GF-D8 (cell line): Measurements from ENCODE around the gene SMIM41.

ENCODE experiments used
- DNase-seq: peaks from one replicate; lab custom pipeline; 2025; lab: John Stamatoyannopoulos, UW

SMIM41 gene

DNA sequence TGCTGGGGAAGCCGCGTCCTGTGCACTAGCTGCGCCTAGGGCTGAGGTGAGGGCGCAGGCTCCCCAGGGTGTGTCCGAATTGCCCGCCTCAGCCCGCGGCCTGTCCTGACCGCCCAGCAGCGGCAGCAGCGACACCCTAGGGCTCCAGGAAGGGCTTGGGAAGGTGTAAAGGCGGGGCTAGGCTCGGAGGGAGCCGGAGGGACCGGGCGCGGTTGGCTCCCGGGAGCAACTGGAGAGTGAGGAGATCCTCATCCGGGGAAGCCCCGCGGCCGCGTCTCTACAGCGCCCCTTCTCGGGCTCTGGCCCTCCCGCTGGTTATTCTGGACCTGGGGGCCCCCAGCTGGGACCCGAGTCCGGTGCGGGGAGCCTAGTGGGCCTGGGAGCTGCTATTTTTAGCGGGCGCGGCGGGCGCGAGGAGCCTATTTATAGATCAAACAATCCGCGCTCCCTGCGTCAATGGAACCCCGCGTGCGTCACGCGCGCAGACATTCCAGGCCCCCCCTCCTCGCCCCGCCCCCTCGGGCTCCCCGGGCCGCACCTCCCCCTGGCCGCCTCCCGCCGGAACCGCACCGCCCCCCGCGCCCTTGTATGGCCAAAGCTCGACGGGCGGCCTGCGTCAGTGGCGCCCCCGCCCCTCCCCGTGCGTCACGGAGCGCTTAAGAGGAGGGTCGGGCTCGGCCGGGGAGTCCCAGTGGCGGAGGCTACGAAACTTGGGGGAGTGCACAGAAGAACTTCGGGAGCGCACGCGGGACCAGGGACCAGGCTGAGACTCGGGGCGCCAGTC lies 28.6 kb upstream of the SMIM41 start, which contains the start of gene NR4A1:
NR4A1 (plus strand) TSS at position 685 of the 784 bp plus-strand sequence. CDS start 2,887 bp downstream, outside the sequence.
- DNase-seq = peak; percentile 15

DNA sequence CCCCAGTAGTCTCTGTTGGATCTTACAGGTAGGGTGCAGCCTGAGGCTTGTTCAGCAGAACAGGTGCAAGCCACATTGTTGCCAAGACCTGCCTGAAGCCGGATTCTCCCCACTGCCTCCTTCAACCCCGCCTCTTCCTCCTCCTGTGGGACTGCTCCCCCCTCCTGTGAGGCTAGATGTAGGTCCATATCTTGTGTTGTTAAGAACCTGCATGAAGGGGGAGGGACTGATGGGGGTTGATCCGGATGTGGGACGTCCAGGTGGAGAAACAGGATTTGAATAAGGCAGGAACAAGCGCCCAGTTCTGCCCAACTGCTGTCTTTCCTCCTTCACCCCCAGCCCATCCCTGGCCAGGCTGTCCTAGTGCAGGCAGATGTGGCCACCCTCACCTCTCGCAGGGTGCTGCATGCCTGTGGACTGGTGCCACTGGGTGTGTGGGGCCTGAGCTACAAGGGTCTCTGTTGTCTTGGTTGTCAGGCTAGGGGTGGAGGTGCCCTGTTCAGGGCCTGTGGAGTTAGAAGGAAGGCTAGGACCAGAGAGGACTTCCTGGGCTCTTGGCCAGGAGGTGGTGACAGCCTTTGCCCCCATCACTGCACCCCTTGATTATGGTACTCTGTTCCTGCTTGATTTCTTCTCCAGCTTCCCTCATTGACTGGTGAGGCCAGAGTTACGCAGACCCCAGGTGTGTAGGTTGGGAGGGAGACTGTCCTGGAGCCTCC lies 26.9 kb upstream of the SMIM41 start:
- DNase-seq = no peak

DNA sequence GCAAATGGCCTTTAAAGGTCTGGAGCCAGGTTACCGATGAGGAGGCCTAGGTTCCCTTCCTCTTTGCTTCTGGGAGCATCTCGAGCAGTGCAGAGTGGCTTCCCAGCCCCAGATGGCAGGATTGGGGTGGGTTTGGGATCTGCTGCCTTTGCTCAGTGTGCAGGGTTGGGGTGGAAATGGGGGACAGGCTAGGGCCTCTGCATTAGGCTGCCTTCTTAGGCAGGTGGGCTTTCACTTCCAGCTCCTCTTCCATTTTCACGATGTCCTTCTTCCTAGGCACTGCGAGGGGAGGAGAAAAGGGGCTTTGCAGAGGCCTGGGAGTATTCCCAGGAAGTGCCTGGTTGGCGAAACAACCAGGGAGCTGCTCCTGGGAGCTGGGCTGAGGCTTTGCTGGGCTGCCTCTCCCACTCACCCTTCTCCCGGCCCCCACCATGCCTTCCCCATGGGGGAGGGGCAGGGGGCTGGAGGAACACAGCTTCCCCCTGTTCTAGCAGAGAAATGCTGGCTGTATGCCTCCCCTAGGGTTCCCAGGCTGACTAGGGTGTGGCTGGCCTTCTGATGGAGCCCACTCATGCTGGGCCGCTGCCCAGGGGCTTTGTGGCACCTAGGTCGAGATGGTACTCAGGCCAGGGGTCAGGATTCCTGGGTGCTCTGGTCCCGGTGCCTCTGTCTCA lies 25.8 kb upstream of the SMIM41 start:
- no peak for DNase-seq

DNA sequence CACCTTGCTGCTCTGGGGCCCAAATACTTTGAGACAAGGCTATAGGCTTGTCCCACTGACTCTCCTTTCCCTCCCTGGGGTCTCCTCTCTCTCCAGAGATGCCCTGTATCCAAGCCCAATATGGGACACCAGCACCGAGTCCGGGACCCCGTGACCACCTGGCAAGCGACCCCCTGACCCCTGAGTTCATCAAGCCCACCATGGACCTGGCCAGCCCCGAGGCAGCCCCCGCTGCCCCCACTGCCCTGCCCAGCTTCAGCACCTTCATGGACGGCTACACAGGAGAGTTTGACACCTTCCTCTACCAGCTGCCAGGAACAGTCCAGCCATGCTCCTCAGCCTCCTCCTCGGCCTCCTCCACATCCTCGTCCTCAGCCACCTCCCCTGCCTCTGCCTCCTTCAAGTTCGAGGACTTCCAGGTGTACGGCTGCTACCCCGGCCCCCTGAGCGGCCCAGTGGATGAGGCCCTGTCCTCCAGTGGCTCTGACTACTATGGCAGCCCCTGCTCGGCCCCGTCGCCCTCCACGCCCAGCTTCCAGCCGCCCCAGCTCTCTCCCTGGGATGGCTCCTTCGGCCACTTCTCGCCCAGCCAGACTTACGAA lies 25.2 kb upstream of the SMIM41 start:
- DNase-seq = no peak

DNA sequence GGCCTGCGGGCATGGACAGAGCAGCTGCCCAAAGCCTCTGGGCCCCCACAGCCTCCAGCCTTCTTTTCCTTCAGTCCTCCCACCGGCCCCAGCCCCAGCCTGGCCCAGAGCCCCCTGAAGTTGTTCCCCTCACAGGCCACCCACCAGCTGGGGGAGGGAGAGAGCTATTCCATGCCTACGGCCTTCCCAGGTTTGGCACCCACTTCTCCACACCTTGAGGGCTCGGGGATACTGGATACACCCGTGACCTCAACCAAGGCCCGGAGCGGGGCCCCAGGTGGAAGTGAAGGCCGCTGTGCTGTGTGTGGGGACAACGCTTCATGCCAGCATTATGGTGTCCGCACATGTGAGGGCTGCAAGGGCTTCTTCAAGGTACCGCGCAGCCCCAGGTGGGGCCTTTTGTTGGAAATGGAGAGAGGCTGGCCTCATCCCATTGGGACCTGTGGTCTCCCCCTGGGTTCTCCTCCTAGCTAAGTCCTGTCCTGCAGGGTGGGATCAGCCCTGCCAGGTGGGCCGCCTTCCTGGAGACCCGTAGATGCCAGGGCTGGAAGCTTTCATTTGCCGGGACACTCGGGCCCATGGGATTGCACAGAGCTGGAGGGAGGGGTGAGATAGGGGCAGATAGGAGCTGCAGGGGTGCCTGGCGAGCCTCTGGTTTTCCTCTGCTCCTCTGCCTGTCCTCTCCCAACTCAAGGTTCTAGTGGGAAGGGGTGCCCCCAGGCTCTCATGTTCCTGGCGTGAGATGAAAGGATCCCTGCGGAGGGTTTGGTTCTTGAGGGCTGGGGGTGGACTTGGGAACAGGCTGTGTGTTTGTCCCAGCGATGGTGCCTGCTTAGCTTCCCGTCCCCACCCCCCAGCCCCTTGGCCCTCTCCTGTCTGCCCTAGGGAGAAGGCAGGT lies 24.4 kb upstream of the SMIM41 start:
- no peak for DNase-seq

DNA sequence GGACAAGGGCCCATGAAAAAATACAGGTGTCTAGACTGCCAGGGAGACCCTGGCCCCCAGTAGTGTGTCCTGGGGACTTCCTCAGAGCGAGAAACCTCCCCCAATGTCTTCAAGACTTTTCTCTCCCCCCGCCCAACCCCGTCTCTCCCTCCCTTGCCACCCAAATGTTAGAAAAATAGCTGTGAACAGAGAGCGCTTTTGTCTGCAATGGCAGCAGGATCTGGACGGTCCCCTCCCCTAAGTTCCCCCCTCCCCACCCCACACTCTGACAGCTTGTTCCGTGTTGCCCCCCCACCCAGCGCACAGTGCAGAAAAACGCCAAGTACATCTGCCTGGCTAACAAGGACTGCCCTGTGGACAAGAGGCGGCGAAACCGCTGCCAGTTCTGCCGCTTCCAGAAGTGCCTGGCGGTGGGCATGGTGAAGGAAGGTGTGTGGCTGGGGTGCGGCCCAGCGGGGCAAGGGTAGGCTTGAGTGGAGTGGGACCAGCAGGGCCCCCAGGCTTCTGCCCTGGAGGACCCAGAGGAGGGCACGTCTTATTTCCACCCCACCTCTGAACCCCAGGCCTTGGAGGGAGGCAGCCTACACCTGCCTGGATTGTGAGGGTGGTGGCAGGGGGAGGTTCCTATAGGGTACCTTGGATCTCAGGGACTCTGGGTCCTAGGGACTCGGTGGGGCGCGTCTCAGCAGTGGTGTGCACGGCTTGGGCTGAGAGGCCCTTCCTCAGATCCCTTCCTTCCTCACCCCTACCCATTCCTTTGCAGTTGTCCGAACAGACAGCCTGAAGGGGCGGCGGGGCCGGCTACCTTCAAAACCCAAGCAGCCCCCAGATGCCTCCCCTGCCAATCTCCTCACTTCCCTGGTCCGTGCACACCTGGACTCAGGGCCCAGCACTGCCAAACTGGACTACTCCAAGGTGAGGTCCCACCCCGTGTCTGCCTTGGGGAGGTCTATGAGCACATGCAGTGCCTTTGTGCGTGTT lies 23.5 kb upstream of the SMIM41 start:
- DNase-seq = no peak

DNA sequence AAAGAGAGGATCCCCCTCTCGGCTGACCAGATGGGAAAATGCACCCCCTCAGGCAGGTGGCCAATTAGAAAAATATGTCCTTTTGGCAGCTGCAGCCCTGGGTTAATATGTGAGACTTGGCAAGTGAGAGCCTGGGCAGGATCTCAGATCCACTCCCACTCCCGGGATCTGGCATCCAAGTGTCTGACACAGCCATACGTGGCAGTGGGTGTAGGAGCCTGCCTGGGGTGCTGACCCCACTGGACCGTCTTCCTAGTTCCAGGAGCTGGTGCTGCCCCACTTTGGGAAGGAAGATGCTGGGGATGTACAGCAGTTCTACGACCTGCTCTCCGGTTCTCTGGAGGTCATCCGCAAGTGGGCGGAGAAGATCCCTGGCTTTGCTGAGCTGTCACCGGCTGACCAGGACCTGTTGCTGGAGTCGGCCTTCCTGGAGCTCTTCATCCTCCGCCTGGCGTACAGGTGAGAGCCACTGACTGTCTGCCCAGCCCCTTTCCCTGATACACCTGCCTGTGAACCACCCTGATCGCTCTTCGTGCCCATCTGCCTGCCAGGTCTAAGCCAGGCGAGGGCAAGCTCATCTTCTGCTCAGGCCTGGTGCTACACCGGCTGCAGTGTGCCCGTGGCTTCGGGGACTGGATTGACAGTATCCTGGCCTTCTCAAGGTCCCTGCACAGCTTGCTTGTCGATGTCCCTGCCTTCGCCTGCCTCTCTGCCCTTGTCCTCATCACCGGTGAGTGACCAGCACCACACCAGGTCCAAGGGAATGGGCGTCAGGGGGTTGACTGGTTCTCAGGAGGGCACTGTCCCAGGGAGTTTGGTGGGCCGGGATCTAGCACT lies 22.5 kb upstream of the SMIM41 start:
- no peak for DNase-seq

DNA sequence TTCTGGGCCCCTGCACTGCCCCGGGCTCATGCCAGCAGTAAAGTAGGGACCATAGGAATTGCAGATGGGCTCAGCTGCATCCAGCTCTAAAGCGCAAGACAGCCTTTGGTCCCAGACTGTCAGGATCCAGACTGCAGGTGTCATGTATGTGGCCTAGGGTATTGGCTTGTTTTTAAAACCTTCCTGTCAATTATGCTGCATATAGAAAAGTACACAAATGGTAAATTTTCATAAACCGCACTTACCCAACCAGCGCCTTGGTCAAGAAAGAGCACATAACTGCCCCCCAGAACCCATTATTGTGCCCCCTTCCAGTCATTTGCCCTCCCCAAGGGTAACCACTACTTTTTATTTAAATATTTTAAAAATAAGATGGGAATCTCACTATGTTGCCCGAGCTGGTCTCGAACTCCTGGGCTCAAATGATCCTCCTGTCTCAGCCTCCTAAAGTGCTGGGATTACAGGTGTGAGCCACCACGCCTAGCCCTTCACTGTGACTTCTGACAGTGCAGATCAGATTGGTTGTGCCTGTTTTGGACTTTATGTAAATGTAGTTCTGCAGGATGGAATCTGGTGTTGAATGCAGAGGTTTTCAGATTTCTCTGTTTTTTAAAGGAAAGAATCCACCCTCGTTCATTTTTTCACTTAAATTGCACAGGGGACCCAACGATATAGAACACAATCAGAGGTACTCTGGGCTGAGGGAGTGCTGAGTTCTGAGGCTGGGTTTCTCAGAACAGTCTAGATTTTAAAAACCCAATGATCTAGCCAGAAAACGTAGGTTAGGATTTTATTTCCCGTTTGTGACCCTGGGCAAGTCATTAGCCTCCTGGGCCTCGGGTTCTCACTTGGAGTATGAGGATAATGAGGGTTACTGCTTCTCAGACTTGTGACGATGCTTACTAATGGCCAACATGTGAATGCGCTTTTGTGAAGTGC lies 21.6 kb upstream of the SMIM41 start:
- DNase-seq = no peak

DNA sequence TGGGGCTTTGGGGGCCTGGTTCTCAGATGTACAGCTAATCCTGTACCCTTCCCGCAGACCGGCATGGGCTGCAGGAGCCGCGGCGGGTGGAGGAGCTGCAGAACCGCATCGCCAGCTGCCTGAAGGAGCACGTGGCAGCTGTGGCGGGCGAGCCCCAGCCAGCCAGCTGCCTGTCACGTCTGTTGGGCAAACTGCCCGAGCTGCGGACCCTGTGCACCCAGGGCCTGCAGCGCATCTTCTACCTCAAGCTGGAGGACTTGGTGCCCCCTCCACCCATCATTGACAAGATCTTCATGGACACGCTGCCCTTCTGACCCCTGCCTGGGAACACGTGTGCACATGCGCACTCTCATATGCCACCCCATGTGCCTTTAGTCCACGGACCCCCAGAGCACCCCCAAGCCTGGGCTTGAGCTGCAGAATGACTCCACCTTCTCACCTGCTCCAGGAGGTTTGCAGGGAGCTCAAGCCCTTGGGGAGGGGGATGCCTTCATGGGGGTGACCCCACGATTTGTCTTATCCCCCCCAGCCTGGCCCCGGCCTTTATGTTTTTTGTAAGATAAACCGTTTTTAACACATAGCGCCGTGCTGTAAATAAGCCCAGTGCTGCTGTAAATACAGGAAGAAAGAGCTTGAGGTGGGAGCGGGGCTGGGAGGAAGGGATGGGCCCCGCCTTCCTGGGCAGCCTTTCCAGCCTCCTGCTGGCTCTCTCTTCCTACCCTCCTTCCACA lies 20.7 kb upstream of the SMIM41 start:
- no peak for DNase-seq

DNA sequence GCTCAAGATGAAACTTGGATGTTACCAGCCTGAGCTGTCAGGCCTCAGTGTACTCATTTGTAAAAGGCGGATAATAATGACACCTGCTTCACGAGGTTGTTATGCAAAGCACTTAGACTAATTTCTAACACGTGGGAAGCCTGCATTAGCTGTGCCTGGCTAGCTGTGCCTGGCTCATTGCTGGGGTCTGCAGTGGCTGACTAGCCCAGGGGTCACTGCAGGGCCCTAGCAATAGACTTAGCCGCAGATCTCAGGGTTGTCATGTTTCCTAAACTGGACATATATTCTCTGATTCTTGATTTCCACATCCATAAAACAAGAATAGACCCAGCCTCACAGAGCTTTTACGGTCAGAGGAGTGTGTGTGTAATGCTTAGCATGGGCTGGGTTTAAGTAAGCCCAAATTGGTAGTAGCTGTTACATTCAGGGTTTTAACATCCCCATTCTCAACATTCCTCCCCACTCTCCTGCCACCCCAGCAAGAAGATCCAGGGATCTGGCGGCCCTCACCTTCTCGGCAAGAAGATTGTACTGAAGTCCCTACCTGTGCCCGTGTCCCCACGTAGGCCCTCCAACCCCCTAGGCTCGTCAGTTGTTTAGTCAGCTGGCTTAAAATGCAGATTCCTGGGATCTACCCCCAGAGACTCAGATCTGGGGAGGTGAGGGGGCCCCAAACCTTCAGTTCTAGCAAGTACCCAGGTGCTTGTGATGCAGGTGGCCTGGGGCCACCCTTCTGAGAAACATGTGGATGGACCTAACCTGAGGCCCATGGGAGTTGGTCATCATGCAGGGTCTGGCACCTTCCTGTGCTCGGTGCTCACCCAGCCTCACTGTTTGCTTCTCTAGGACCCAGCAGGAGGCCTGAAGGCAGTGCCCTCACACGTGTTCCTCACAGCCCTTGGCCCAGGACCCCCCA lies 19.7 kb upstream of the SMIM41 start:
- no peak for DNase-seq

DNA sequence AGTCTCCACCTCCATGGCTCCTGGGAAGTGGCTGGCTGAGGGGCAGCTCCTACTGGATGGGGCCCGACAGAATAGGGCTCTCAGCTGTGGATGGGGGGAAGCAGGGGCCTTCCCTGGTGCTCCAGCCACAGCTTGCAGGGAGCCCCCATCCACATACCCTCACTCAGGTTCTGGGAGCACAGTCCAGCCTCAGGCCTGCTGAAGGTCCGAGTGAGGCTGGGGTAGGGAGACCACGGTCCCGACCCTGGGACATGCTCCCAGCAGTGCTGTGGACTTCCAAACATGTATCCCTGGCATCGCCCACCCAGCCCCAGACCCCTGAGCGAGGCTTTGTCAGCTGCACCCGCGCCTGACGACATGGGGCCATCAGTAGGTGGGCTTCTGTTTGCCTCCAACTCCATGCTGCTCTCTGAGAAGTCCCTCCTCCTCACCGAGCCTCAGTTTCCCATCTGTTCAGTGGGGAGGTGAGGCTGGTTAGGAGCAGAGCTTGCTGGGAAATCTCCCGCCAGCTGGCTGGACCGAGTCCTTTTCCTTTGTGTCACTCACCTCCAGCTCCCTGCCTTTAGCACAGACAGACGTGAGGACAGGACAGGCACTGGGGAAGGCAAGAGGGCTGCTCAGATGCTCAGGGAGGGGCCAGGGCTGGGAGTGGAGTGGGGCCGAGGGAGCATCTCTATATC lies 18.9 kb upstream of the SMIM41 start:
- no peak for DNase-seq

DNA sequence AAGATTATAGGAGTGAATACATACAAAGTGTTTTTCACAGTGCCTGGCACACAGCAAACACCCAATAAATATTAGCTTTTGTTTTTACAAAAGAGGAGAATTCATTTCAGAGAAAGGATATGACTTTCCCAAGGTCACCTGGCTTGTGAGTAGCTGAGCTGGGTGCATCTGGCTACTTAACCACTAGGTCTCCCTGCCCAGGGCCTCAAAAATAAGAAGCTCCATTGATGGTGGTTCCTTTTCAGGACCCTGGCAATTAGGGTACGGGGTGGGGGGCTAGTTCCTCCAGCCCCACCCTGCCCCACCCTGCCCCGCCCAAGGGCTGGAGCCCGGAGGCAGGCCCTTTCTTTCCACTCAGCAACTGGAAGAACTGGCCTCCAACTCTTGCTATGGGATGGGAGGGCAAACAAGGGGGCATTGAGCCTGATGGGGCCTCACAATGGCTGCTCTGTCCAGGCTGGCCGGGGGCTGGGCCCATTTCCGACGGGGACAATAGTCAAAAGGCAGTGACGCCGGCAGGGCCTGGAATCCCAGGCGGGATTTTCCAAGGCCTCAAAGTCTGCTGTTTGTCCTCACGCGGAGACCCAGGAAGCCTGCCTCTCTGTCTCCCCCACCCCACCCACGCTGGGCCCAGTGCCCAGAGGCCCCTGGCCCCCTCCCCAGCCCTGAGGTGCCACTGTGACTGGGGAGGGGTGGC lies 17.9 kb upstream of the SMIM41 start:
- no peak for DNase-seq

DNA sequence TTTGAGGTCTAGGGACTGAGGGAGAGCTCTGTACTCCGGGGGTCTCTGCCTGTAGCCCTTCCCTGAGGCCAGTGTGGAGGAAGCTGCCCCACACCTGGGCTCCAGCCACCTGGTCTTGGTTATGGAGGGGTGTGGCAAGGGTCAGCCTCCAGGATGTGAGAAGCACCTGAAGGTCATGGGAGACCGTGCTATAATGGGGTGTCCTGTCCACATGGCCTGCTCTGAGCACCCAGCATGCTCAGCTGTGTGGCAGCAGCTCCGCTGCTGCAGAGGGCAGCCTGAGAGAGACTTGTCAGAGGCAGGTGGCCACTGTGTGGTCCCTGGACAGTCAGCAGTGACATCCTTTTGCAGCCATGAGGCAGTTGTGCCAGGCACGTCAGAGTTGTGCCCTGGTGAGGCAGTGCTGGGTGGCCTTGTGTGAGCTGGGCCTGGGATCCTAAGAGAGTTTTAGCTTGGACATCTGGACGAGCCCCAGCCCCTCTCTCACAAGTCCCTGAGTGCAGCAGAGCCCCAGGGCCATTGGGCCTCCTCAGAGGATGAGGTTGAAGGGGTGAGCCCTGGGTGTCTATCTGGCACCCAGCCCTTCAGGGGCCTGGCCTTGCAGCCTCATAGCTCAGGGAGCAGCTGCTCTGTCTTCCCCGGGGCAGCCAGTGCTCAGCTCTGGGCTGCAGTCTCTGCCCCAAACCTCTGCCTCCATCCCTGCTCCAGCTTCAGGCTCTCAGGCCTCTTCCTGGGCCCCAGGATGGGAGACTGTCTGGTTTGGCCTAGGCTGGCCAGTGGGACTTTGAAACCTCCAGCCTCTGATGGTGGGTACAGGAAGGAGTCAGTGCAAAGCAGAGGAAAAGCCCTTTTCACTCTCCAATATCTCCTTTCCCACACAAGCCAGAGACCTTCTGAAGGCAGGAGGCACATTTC lies 17.1 kb upstream of the SMIM41 start:
- DNase-seq = no peak
